Jurkat, Clone E6-1 (cell line): Measurements from ENCODE around the gene TGFBR3.

ENCODE experiments used
- DNase-seq: peaks from one replicate; pipeline ENCODE4 v3.0.0-alpha.2; 2011; ENCODE audit warnings: low read depth, low spot score
- H3K4me3 ChIP-seq: 2 replicates; pipeline ENCODE4 v1.5.1; 2011; ENCODE audit warnings: mild to moderate bottlenecking, low read length, control low read depth, moderate library complexity

The TGFBR3 gene

DNA sequence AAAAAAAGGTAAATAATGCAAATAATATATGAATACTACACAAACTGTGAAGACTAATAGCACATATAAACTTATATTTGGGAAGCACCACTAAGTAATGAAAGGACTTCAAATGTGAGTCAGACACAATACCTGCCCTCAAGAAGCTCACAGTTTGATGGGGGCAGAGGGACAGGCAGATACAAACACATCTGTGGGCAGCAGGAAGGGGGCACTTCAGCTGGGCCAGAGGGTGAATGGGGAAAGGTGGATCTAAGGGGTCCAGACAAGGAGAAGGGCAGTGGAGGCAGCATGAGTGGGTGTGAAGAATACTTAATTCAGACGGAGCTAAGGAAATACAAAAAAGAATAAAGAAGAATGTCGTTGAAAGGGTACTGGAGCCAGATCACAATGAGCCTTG is 114.2 kb downstream of the TGFBR3 start:
- no peak for DNase-seq
- no peak overlapping the region for H3K4me3 ChIP-seq

DNA sequence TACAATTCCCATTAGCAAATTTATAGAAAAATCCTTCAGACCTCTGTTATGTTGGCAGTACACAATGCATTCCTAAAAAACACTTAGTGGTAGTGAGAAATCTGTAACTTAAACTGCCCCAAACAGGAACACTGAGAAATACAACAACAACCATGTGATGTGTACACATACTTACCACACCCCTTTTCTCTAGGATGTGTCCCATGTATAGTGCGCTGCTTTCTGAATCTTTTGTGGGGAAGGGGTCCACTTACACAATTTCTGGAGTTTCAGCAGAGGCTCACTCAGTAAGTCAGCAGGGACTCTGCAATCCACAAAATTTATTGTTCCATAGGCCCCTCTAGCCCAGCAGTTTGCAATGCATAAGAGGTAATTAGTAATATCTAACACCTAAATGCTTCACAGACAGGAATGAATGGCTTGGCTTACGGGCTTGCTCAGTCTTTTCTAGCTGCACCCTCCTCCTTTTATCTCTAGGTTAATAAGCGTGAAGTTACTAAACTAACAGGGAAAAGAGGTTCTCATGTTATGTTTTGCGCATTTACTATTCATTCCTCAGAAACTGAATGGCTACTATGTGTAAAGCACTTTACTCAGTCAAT is 115.2 kb downstream of the TGFBR3 start:
- DNase-seq: no peak

GRCh38 chr1:91769742-91770141 is 116.2 kb downstream of the TGFBR3 start:
- H3K4me3 ChIP-seq: no peak overlapping the region
- DNase-seq: no peak

More for the DNA sequence above, 115.2 kb downstream of the TGFBR3 start:
- H3K4me3 ChIP-seq: no peak overlapping the region

DNA sequence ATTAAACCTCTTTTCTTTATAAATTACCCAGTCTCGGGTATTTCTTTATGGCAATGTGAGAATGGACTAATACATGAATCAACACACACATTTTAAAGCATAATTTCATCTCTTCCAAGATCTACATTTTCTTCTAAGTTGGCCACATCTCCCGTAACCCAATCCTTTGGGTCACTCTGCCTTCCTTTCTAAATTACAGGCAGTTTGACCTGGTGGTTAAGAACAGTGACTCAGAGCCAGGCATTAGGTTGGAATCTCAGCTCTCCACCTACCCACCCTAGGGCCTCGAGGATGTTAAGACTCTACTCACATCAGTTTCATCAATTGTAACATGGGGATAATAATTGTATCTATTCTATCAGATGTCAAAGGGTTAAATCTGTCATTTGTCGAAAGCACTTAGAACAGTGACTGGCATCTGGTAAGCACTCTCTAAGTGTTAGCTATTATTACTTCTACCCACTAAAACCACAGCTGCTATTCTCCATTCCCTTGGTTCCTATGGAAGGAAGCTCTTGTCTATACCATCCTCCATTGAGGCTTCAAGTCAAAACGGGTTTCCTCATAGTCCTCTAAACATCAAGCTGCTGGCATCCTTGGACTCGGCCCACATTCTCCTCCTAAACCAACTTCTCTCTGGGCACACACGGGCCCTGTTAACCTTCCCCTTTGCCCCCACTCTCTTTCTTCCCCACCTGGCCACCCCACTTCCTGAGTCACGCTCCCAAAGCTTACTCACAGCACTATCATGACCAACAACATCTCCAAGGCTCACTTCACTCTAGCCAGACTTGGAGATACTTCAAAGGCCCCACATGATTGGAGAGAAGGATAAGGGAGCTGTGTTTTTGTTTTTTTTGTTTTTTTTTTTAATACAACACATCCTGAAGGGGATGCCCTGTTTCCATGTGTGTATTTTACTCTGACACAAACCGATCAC is 116.9 kb downstream of the TGFBR3 start:
- H3K4me3 ChIP-seq: no peak overlapping the region
- no peak for DNase-seq

GRCh38 chr1:91768120-91768519 is 117.8 kb downstream of the TGFBR3 start:
- DNase-seq: no peak
- no peak overlapping the region for H3K4me3 ChIP-seq

DNA sequence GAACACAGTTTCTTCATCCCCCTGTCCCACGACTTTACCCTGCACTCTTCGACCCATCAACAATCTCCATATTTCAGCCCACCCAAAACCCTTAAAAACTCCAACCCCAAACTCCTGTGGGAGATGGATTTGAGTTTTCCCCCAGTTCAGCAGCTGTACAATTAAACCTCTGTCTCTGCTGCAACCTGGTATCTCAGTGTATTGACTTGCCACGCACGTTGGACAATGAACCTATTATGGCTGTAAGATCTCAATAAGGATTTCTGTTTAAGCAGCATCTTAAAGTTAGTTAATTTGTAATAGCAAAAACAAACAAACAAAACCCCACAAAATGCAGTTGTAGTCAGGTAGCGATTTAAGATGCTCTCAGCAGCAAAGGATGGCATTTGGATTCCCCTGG is 119.1 kb downstream of the TGFBR3 start:
- DNase-seq: no peak
- H3K4me3 ChIP-seq: no peak overlapping the region

- no peak for DNase-seq
- no peak overlapping the region for H3K4me3 ChIP-seq
These were observed 120.0 kb downstream of the TGFBR3 start for GRCh38 chr1:91765880-91766443.

- no peak overlapping the region for H3K4me3 ChIP-seq
- no peak for DNase-seq
These were observed 120.7 kb downstream of the TGFBR3 start for GRCh38 chr1:91765293-91765692.

DNA sequence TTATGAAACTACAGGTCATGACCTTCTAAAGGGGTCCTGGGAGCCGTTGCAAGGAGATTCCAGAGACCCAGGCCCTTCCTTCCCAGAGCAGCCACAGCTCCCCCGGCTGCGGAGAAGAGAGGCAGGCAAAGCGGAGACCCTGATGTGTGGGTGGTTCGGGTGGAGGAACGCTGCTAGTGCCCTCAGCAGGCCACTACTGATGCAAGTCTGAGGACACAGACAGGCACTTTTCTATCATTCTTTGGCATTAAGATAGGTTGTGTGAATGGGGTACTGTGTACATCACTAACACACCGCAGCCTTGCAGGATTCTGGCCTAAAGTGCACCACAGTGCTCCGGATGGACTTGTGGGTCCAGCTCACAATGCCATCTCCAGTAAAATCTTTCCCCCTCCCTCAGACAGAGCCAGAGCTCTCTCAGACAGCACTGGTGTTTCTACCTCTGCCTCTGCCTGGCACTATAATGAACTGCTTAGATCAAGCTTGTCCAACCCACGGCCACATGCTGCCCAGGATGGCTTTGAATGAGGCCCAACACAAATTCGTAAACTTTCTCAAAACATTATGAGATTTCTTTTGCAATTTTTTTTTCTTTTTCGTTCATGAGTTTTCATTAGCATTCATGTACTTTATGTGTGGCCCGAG is 121.4 kb downstream of the TGFBR3 start:
- no peak for DNase-seq
- H3K4me3 ChIP-seq: no peak overlapping the region

DNA sequence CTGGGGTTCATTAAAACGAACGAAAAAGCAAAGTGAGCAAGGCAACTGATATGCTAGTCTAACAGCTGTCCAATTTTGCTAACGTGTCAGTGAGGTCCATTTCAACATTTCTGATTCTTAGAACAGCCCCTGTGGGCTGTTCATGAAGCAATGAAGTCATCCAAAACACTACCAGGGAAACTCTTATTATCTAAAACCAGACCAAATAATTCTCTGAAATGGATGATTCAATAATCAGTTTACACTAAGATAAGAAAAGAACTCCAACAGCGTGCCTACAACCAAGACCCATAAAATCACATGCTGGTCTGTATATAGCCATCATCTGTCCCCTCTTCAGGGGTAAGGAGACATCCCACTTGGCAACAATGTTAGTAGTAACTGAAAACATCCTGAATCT is 122.7 kb downstream of the TGFBR3 start:
- no peak for DNase-seq
- no peak overlapping the region for H3K4me3 ChIP-seq

DNA sequence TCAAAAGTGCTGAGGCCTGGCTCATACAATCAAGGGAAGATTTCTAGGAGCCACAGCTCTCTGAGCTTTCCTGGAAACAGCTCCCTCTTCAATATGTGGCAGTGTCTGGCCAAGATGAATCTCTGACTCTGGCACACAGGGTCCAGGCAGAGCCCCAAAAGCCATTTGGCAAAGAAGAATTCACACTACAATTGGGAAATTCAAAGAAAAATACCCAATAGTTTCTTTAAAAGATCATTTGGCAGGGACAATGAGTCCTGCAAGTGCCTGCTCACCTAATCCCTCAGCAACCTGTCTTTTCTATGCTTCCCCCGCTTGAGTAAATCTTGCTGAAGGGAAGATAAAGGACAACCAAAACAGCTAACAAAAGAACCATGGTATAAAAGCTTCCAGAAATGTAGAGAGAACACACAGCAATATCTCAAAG is 124.6 kb downstream of the TGFBR3 start:
- no peak for DNase-seq
- H3K4me3 ChIP-seq: no peak overlapping the region

DNA sequence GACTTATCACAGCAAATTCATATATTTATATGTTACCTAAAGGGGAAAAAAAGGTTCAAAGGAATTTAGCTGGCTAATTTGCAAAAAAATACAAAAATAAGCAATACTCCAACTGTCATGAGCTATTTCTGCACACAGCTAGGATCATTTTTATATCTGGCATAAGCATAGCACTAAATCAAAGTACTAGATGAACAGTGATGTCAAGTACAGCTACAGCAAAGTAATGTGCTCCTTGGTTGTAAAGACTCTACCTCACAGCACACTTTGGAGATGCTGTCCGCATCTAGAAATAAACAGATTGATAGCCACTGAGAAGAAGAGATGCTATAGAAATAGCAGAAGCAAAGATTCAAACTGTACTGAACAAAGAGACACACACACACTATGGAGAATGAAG is 125.4 kb downstream of the TGFBR3 start:
- no peak for DNase-seq
- no peak overlapping the region for H3K4me3 ChIP-seq

GRCh38 chr1:91759076-91759475 is 126.9 kb downstream of the TGFBR3 start:
- H3K4me3 ChIP-seq: no peak overlapping the region
- no peak for DNase-seq

DNA sequence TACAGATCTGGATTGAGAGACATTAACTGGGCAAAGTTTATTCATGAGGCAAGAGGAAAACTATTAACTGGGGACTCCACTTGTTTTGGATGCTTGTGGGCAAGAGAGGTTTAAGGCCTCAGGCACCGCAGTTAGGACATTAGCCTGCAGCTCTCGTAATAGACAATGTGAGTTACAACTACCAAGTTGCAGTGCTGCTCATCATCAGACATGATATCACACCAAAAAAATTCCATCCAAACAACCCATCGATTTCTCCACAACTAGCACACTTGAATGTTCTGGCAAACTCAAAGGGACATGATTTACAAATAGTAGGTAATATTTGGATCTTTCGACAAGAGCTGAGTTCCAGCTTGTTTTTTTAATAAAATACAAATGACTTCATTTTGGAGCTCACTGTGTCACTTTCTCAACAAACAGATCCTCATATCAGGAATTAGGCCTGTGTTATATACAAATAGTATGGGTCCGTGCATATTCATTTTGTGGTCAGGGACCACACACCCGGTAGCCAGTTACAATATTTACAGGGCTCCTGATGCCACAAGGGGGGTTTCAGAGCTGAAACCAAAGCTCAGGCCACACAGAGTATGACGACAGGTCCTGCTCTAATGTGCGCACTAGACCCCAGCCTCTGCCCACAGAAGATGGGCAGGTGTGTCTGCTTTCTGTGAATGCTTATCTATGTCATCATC is 128.0 kb downstream of the TGFBR3 start:
- DNase-seq: no peak
- no peak overlapping the region for H3K4me3 ChIP-seq

DNA sequence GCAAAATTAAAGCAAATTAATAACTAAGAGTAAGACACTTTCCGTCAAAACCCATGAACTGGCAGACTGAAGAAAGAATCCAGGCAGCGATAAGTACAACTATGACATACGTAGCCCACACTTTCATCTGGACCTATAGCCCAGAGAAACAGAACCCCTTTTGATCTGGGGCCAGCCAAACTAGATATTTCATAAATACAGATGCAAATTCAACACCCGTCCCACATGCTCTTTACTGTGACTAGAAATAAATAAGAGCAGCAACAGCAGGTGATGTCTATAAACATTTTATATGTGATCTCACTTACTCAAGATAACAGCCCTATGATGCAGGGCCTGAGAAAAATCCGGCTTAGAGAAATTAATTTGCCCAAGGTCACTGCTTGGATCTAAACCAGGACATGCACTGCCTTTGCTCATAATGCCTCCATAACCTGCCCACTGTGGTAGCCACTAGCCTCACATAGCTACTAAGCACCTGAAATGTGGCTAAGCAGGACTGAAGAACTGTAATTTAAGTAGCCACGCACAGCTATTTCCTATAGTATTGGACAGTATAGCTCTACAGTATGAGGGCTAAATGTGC is 130.2 kb downstream of the TGFBR3 start:
- H3K4me3 ChIP-seq: no peak overlapping the region
- DNase-seq: no peak

DNA sequence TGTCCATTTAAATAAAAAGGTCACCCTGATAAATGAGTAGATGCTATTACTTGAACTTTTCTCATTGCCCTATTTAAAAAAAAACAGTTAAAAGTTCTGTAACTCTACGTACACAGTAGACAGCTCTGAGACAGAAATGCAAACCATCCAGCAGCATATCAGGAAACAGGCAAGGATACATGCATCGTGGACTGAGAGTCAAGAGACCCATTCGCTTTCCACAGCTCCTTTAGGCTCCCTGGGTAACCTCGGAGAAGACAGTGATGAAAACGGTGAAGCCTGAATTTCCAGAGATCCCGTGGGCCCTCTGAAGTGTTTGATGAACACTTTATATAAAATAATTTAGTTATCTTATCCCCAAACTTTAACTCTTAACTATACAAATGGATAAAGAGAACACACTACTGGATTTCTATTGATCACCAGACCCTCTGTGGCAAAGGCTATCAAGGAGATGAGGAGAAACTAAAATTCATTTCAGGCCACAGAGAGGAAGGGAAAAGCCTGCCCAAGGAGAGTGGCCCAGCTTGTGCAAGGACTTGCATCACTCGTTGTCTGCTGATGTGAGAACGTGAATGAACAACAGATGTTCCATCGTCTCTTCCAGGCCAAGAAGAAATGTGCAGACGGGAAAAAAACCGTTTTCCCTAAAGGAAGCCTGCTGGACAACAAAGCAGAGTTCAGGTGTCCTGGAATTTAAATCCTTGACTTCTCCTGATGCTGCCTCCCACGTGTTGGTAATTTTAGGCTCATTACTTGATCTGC is 131.0 kb downstream of the TGFBR3 start:
- no peak for DNase-seq
- H3K4me3 ChIP-seq: no peak overlapping the region

- H3K4me3 ChIP-seq: no peak overlapping the region
- DNase-seq: no peak
These were observed 131.6 kb downstream of the TGFBR3 start for GRCh38 chr1:91754348-91754747.

- DNase-seq: no peak
- no peak overlapping the region for H3K4me3 ChIP-seq
These were observed 132.1 kb downstream of the TGFBR3 start for GRCh38 chr1:91753878-91754277.
